CD8-positive, alpha-beta memory T cell (primary cell): ENCODE measurements around the gene LRRC4C. TPM values are rescaled to one million over a fixed set of nuclear protein-coding genes. Genes with fewer than 3 reads are reported as not detected.

Experiments used
- CTCF ChIA-PET: fragments of 350-600 bp; sonication (Branson Sonifier 250); formaldehyde crosslinking; loops from one replicate; lab custom pipeline; 2021; ENCODE audit warnings: antibody characterized with exemption; lab: Charles Lee
- POLR2A ChIA-PET: fragments of 350-600 bp; sonication (Branson Sonifier 250); formaldehyde crosslinking; loops from one replicate; lab custom pipeline; 2021; ENCODE audit warnings: antibody characterized with exemption; lab: Charles Lee
- DNase-seq, 5 donors: peaks; one replicate each; pipeline versions ENCODE4 v3.0.0 to v3.0.0-alpha.2; 2020 to 2022; ENCODE audit warnings: mixed read lengths in 1 of 5
- H3K27ac ChIP-seq: one replicate; pipeline ENCODE4 v1.7.0; 2013; ENCODE audit warnings: low read depth, mild to moderate bottlenecking, low read length, moderate library complexity
- H3K27me3 ChIP-seq: 2 replicates; pipeline ENCODE4 v1.7.0; 2013; ENCODE audit warnings: low read length, mild to moderate bottlenecking; ENCODE audit not compliant: insufficient read depth, poor library complexity, severe bottlenecking
- H3K36me3 ChIP-seq: 2 replicates; pipeline ENCODE4 v1.7.0; 2013; ENCODE audit warnings: mild to moderate bottlenecking, low read length, moderate library complexity; ENCODE audit not compliant: insufficient read depth
- H3K4me1 ChIP-seq: 2 replicates; pipeline ENCODE4 v1.7.0; 2013; ENCODE audit warnings: mild to moderate bottlenecking, low read length, moderate library complexity; ENCODE audit not compliant: insufficient read depth
- H3K4me3 ChIP-seq: 2 replicates; pipeline ENCODE4 v1.7.0; 2013; ENCODE audit warnings: mild to moderate bottlenecking, low read length
- H3K9me3 ChIP-seq: 2 replicates; pipeline ENCODE4 v1.7.0; 2013; ENCODE audit warnings: mild to moderate bottlenecking, low read length
- H3K27ac Mint-ChIP-seq, 8 donors: one replicate each; pipeline ENCODE4 v1.8.0; 2020 to 2021; ENCODE audit warnings: mixed read lengths in 8 of 8, mild to moderate bottlenecking in 6 of 8, inconsistent platforms in 3 of 8, moderate library complexity in 3 of 8
- H3K27me3 Mint-ChIP-seq, 2 donors: one replicate each; pipeline ENCODE4 v1.8.0; 2020 to 2021; ENCODE audit warnings: mixed read lengths in 2 of 2, mild to moderate bottlenecking in 1 of 2, moderate library complexity in 1 of 2
- H3K36me3 Mint-ChIP-seq, 3 donors: one replicate each; pipeline ENCODE4 v1.8.0; 2020 to 2021; ENCODE audit warnings: mixed read lengths in 3 of 3, inconsistent platforms in 1 of 3, mild to moderate bottlenecking in 1 of 3
- H3K4me1 Mint-ChIP-seq, 3 donors: one replicate each; pipeline ENCODE4 v1.8.0; 2020 to 2021; ENCODE audit warnings: mixed read lengths in 3 of 3, inconsistent platforms in 1 of 3, mild to moderate bottlenecking in 1 of 3
- H3K4me3 Mint-ChIP-seq, 7 donors: one replicate each; pipeline ENCODE4 v1.8.0; 2020 to 2021; ENCODE audit warnings: mixed read lengths in 7 of 7, mild to moderate bottlenecking in 6 of 7, moderate library complexity in 4 of 7, inconsistent platforms in 2 of 7
- H3K9me3 Mint-ChIP-seq, 5 donors: one replicate each; pipeline ENCODE4 v1.8.0; 2020 to 2022; ENCODE audit warnings: mixed read lengths in 5 of 5, mild to moderate bottlenecking in 3 of 5, moderate library complexity in 2 of 5, inconsistent platforms in 1 of 5
- polyA plus RNA-seq: library from polyadenylated mRNA; unstranded; fragments of 300-500 nt; fragmentation: Illumina TruSeq; gene quantifications from one replicate; pipeline ENCODE4 v1.2.3, GENCODE V29; 2021
- total RNA-seq, 2 experiments: library from RNA; stranded (reverse); gene quantifications; one replicate each; pipeline ENCODE4 v1.2.3, GENCODE V29; 2021

LRRC4C gene
- total and polyA plus RNA-seq, 3 experiments from 2014 or later = not detected

GRCh38 chr11:40619654-40620053, 839.8 kb downstream of the LRRC4C start:
- Mint-ChIP-seq H3K27ac (no peak overlapping the region), H3K36me3 (no peaks in the 10 kb centered on the region), H3K9me3 (peaks cover 7 to 28% (median 14%) of the 10 kb centered on the region in 5 donors), H3K4me3 (no peak overlapping the region), H3K27me3 (no peaks in the 10 kb centered on the region), H3K4me1 (no peaks in the 10 kb centered on the region)
- Histone ChIP-seq H3K4me1 (no peaks in the 10 kb centered on the region), H3K36me3 (no peaks in the 10 kb centered on the region), H3K27me3 (no peaks in the 10 kb centered on the region), H3K27ac (no peak overlapping the region), H3K9me3 (no peaks in the 10 kb centered on the region), H3K4me3 (no peak overlapping the region)
- DNase-seq = no peak
- ChIA-PET CTCF (no interaction called here), POLR2A (no interaction called here)

GRCh38 chr11:40606800-40607199, 852.7 kb downstream of the LRRC4C start:
- ChIA-PET POLR2A (no interaction called here), CTCF (no interaction called here)
- H3K4me3 ChIP-seq = no peak overlapping the region
- H3K36me3 ChIP-seq = no peaks in the 10 kb centered on the region
- Mint-ChIP-seq H3K9me3 (peaks cover 34 to 63% (median 44%) of the 10 kb centered on the region in 5 donors), H3K27me3 (no peaks in the 10 kb centered on the region), H3K4me1 (no peaks in the 10 kb centered on the region), H3K36me3 (no peaks in the 10 kb centered on the region), H3K4me3 (no peak overlapping the region), H3K27ac (no peak overlapping the region)
- no peaks in the 10 kb centered on the region for H3K27me3 ChIP-seq
- H3K9me3 ChIP-seq = no peaks in the 10 kb centered on the region
- no peak for DNase-seq
- H3K4me1 ChIP-seq = no peaks in the 10 kb centered on the region
- H3K27ac ChIP-seq = no peak overlapping the region

GRCh38 chr11:40602866-40603552, 856.4 kb downstream of the LRRC4C start:
- H3K9me3 Mint-ChIP-seq = peaks cover 34 to 45% (median 37%) of the 10 kb centered on the region in 5 donors
- no peaks in the 10 kb centered on the region for H3K27me3 Mint-ChIP-seq
- no peak overlapping the region for H3K27ac ChIP-seq
- H3K27ac Mint-ChIP-seq = no peak overlapping the region
- H3K4me1 ChIP-seq = no peaks in the 10 kb centered on the region
- no peaks in the 10 kb centered on the region for H3K4me1 Mint-ChIP-seq
- no peak for DNase-seq
- ChIA-PET POLR2A (no interaction called here), CTCF (no interaction called here)
- H3K27me3 ChIP-seq = no peaks in the 10 kb centered on the region
- no peak overlapping the region for H3K4me3 ChIP-seq
- no peaks in the 10 kb centered on the region for H3K36me3 ChIP-seq
- no peaks in the 10 kb centered on the region for H3K36me3 Mint-ChIP-seq
- H3K9me3 ChIP-seq = no peaks in the 10 kb centered on the region
- no peak overlapping the region for H3K4me3 Mint-ChIP-seq

- Histone ChIP-seq H3K27ac (no peak overlapping the region), H3K4me3 (no peak overlapping the region), H3K27me3 (no peaks in the 10 kb centered on the region), H3K36me3 (no peaks in the 10 kb centered on the region), H3K9me3 (no peaks in the 10 kb centered on the region), H3K4me1 (no peaks in the 10 kb centered on the region)
- no peak overlapping the region for H3K27ac Mint-ChIP-seq
- no peak for DNase-seq
- no peaks in the 10 kb centered on the region for H3K4me1 Mint-ChIP-seq
- H3K36me3 Mint-ChIP-seq = no peaks in the 10 kb centered on the region
- no peaks in the 10 kb centered on the region for H3K27me3 Mint-ChIP-seq
- H3K4me3 Mint-ChIP-seq = no peak overlapping the region
- POLR2A ChIA-PET = no interaction called here
- H3K9me3 Mint-ChIP-seq = peaks cover 9 to 45% (median 17%) of the 10 kb centered on the region in 5 donors
- CTCF ChIA-PET = no interaction called here
These were observed 861.8 kb downstream of the LRRC4C start for GRCh38 chr11:40597546-40598113.

GRCh38 chr11:40573254-40573891, 886.1 kb downstream of the LRRC4C start:
- CTCF ChIA-PET = no interaction called here
- POLR2A ChIA-PET = no interaction called here
- H3K36me3 Mint-ChIP-seq = no peaks in the 10 kb centered on the region

GRCh38 chr11:40569947-40570531, 889.4 kb downstream of the LRRC4C start:
- Mint-ChIP-seq H3K36me3 (no peaks in the 10 kb centered on the region), H3K27me3 (no peaks in the 10 kb centered on the region), H3K27ac (no peak overlapping the region), H3K4me3 (no peak overlapping the region), H3K4me1 (no peaks in the 10 kb centered on the region), H3K9me3 (peaks cover 9 to 31% (median 20%) of the 10 kb centered on the region in 5 donors)
- no peaks in the 10 kb centered on the region for H3K36me3 ChIP-seq
- POLR2A ChIA-PET = no interaction called here
- no peaks in the 10 kb centered on the region for H3K27me3 ChIP-seq
- H3K27ac ChIP-seq = no peak overlapping the region
- H3K4me1 ChIP-seq = no peaks in the 10 kb centered on the region
- DNase-seq = no peak
- CTCF ChIA-PET = no interaction called here
- peaks cover 3% of the 10 kb centered on the region for H3K9me3 ChIP-seq
- no peak overlapping the region for H3K4me3 ChIP-seq

More at GRCh38 chr11:40573254-40573891, 886.1 kb downstream of the LRRC4C start:
- Mint-ChIP-seq H3K27ac (no peak overlapping the region), H3K4me3 (no peak overlapping the region), H3K4me1 (no peaks in the 10 kb centered on the region), H3K27me3 (no peaks in the 10 kb centered on the region), H3K9me3 (peaks cover 4 to 19% (median 13%) of the 10 kb centered on the region in 5 donors)
- Histone ChIP-seq H3K4me1 (no peaks in the 10 kb centered on the region), H3K4me3 (no peak overlapping the region), H3K36me3 (no peaks in the 10 kb centered on the region), H3K27me3 (no peaks in the 10 kb centered on the region), H3K27ac (no peak overlapping the region), H3K9me3 (peaks cover 3% of the 10 kb centered on the region)
- DNase-seq = no peak

- no peak overlapping the region for H3K4me3 Mint-ChIP-seq
- no peaks in the 10 kb centered on the region for H3K4me1 Mint-ChIP-seq
- no peak overlapping the region for H3K27ac Mint-ChIP-seq
- H3K9me3 Mint-ChIP-seq = peaks cover 10 to 40% (median 22%) of the 10 kb centered on the region in 5 donors
- Histone ChIP-seq H3K36me3 (no peaks in the 10 kb centered on the region), H3K4me1 (no peaks in the 10 kb centered on the region), H3K9me3 (no peaks in the 10 kb centered on the region), H3K27ac (no peak overlapping the region), H3K27me3 (no peaks in the 10 kb centered on the region), H3K4me3 (no peak overlapping the region)
- H3K36me3 Mint-ChIP-seq = no peaks in the 10 kb centered on the region
- H3K27me3 Mint-ChIP-seq = no peaks in the 10 kb centered on the region
- ChIA-PET CTCF (no interaction called here), POLR2A (no interaction called here)
- DNase-seq = no peak
These were observed 892.1 kb downstream of the LRRC4C start for GRCh38 chr11:40567392-40567791.

- no peak for DNase-seq
- Mint-ChIP-seq H3K27me3 (no peaks in the 10 kb centered on the region), H3K27ac (no peak overlapping the region), H3K4me1 (no peaks in the 10 kb centered on the region), H3K36me3 (no peaks in the 10 kb centered on the region), H3K9me3 (peaks cover 7 to 39% (median 22%) of the 10 kb centered on the region in 5 donors), H3K4me3 (no peak overlapping the region)
- ChIA-PET POLR2A (no interaction called here), CTCF (no interaction called here)
- Histone ChIP-seq H3K36me3 (no peaks in the 10 kb centered on the region), H3K9me3 (no peaks in the 10 kb centered on the region), H3K27ac (no peak overlapping the region), H3K4me3 (no peak overlapping the region), H3K27me3 (no peaks in the 10 kb centered on the region), H3K4me1 (no peaks in the 10 kb centered on the region)
These were observed 915.3 kb downstream of the LRRC4C start for GRCh38 chr11:40544162-40544561.
